Fibroblast of skin of abdomen (primary cell): ENCODE results near the gene MBD1.
"Not testable (repeated sequence)": the region's sequence is repeated elsewhere in the genome, so short reads cannot be mapped to it uniquely, and the experiment has no call there.

ENCODE experiments used
- DNase-seq: peaks from one replicate; pipeline ENCODE4 v3.0.0-alpha.2; 2013

MBD1 gene

DNA sequence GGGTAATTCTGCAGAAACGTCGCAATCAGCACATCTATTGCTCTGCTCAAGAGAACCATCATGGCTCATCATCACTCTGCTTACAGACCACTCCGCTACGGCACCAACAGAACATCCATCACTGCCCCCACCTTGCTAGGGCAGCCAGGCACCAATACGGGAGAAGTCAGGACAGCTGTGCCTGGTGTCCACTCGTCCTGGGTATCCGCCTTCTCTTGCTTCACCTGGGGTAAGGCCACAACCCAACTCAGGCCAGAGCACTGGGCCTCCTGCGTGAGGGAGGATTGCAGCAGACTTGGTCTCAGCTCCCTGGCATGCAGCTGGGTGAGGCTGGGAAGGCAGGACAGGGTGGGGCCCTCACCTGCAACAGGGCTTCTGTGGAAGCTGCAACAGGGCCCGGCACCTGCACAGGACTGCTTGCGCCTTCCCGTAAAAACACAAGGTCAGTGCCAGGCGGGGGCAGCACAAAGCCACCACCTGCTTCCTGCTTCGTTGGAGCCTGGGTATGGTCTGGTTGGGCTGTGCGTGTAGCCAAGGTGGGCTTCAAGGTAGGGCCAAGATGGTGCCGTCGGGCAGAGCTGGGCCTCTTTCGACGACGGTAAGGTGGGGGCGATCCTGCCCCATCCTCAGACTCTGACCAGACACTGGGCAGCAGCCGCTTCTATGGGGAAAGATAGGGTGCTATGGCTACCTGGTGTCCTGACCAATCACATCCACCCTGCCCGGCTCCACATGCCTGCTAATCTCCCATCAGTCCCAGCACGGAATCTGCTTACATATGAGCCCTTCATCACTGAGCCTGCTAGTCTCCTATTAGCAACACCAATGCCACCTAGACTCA lies 7.9 kb downstream of the MBD1 start:
- no peak for DNase-seq

DNA sequence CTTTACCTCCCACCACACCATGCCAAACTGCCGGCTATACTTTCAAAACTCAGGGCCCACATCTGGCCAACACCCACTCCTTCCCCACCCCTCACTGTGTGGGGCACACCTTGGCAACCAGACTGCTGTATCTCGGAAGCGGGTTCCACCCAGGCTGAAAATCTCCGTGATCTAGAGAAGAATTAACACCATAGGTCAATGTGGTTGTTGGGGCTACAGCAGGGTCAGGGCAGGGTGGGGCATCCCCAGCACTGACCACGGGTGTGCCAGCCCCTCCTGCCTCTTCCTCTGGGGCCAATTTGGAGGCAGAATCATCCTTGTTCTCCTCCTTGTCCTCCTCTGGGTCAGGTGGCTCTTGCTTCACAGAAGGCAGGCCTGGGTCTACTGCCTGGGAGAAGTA lies 8.8 kb downstream of the MBD1 start:
- no peak for DNase-seq

DNA sequence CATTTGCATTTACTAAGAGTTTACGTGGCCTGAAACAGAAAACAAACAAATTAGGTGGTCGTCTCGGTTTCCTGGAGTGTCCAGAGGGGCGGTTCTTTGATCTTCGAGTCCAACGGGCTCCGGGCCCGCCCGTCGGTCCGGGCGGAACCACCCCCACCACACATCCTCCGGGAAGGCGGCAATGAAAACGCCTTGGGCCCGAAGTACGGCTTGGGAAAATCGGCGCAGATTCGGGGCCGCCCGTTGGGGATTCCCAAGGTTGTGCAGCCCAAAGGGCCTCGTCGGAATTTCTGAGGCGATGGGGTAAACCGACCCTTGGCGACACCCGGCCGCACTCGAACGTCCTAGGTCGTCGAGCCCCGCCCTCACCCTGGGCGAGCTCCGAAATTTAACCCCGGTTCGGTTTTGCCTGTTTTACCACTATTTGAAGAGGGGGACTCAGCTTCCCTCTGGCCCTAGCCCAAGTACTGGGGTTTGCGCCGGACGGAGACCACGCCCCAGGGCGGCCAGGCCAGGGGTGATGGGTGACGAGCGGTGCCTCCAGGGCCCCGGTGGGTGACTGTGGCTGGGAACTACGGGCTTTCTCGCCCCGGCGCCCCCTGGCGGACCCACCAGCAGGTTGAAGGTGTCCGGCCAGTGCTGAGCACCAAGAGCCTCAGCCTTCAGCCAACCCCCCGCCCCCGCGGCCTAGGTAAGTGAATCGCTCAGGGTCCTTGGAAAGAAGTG lies 13.1 kb downstream of the MBD1 start:
- peak; percentile 53 for DNase-seq

DNA sequence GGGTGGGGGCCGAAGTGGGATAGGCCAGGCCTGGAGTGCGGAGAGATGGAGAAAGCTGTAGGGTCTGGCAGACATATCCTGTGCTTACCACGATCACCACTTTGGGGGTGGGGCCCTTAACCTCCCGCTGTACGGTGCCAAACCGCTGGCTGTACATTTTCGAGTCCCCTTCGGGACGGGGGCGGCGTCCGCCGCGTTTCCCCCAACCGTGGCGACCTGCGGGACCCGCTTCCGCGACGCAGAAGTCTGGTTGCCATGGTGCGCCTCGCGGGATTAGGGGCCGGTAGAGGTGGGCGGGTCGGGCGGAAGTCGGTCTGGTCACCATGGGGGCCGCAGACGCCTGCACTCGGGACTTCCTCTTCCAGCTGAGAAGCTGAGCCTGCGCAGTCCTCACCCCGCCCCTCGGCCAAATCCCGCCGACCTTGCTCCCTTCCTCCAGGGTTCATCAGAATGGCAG lies 15.0 kb downstream of the MBD1 start, which contains the start of gene CFAP53:
TSS of gene CFAP53 (minus strand) at position 248 of the 457 bp plus-strand sequence. CDS start at position 157, 91 bp downstream.
- peak; percentile 88 for DNase-seq

DNA sequence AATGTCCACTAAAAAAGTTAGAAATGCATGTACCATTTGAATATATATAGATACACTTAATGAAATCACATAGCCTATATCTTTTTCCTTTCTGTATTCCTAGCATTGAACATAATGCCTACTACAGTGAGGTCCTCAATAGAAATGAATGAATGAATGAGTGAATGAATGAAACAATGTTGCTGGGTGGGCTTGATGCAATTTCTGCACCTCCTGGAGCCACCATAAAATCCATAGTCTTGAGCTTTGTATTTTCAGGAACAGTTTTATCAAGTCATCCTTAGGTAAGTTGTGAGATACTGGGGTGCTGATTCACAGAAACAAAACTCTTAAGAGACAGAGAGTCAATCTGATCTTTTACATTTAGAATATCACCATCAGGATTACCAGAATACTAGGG lies 18.3 kb downstream of the MBD1 start:
- DNase-seq = no peak

DNA sequence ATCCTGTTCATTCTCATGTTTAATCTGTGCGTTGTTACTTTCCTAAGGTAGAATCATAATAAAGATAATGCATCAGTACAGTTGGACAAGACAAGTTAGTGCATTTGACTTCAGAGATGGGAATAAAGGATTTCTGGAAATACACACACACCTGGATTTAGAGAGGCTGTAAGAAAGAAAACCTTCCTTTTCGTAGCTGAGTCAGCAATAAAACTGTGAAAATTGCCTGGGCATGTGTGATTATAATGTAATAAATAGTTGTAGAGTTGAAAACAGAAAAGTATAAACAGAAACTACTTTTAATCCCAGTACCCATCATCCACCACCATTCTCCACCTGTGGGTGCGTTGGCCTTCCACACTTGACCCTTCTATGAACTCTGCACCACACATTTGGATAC lies 30.4 kb downstream of the MBD1 start:
- no peak for DNase-seq

DNA sequence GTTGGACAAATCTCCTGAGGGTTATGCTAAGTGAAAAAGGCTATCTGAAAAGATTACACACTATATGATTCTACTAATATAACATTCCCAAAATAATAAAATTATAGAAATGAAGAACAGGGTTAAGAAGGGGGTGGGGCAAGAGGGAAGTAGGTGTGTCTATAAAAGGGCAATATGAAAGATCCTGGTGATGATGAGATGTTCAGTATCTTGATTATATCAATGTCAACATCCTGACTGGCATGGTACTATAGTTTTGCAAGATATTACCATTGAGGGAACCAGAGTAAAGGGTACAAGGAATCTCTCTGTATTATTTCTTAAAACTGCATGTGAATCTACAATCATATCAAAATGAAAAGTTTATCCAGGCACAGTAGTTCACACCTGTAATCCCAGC lies 31.7 kb downstream of the MBD1 start:
- DNase-seq = no peak

DNA sequence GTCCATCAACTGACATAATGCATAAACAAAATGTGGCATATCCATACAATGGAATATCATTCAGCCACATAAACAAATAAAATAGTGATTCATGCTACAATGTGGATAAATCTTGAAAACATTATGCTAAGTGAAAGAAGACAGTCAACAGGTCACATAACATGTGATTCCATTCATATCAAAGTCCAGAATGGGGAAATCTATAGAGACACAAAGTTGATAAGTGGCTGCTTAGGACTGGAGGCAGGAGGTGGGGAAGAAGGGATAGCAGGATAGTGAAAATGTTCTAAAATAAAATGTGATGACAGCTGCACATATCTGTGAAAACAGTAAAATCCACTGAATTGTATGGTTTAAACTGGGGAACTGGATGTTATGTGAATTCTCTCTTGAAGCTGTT lies 33.8 kb downstream of the MBD1 start:
- no peak for DNase-seq

DNA sequence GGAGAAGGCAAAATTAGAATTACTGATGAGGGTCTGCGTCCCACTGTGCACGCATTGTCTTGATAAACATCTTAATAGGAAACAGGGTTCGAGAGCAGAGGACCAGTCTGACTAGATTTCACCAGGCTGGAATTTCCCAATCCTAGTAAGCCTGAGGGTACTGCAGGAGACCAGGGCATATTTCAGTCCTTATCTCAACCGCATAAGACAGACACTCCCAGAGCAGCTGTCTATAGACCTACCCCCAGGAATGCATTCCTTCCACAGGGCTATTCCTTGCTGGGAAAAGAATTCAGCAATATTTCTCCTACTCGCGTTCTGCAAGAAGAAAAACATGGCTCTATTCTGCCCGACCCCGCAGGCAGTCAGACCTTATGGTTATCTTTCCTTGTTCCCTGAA lies 39.6 kb downstream of the MBD1 start:
- not testable (repeated sequence) for DNase-seq

DNA sequence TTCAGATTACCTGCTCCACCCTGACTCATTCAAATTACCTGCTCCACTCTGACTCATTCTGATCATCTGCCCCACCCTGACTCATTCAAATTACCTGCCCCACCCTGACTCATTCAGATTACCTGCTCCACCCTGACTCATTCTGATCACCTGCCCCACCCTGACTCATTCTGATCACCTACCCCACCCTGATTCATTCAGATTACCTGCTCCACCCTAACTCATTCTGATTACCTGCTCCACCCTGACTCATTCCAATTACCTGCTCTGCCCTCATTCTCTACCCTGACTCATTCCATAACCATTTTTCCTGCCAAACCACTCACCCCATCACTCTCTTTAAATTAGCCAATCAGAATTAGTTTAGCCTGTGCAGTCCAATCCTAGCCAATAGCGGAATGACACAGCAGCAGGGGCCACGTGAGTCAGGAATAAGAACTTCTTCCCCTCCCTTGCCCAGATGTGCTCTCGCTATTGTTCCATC lies 41.2 kb downstream of the MBD1 start:
- no peak for DNase-seq

DNA sequence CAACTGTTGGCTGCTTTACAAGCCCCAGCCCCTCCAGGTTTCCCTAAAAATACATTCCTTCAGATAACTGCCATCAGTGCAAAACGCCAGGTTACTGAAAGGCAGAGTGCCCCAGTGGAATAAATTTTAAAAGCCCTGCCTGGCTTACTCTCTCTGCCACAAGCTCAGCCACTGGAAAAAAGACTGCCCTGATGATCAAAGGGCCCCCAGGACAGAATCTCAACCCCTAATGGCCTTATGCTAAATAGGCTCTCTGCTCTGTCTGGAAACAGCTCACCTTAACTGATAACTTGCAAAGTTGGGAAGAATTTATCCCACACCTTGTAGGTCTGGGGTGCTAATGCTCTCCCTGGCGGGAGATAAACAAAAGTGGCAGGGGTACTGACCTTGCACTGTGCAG lies 48.9 kb downstream of the MBD1 start:
- DNase-seq = no peak

DNA sequence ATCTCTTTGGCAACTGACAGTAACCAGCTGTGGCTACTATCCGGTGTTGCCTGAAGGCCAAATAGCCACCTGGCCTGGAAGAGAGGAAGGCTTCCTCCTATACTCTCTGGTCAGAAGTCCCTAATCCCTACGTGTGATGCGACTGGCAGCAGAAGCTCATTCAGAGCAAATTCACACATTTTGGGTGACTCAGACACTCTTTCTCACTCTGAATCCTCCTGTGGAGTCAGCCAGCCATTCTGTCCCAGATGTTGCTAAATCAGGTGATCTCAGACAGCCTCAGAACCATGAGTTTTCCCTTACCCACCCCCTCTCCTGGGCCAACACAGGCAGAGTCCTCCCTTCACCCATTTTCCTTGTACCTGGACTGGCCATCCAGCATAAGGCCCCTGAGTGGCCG lies 49.7 kb downstream of the MBD1 start:
- DNase-seq = no peak

DNA sequence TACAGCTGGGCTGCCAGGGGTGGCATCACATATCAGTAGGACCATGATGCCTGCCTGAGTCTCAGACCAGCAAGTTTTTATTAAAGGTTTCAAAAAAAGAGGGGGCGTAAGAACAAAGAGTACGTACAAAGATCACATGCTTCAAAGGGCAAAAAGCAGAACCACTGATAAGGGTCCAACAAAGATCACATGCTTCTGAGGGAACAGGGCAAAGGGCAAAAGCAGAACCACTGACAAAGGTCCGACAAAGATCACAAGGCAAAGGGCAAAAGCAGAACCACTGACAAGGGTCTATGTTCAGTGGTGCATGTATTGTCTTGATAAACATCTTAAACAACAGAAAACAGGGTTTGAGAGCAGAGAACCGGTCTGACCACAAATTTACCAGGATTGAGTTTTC lies 61.1 kb downstream of the MBD1 start:
- DNase-seq = not testable (repeated sequence)
